ENCODE measurements around the gene DESI2.
"Not testable (repeated sequence)": the region's sequence is repeated elsewhere in the genome, so short reads cannot be mapped to it uniquely, and the experiment has no call there.

Gene DESI2

GRCh38 chr1:244709076-244709475 is 56.1 kb downstream of the DESI2 start:
- no peak for DNase-seq

GRCh38 chr1:244709476-244710368 is 56.8 kb downstream of the DESI2 start:
- DNase-seq: no peak

GRCh38 chr1:244710474-244711062 is 57.6 kb downstream of the DESI2 start:
- no peak for DNase-seq

- DNase-seq: no peak
These were observed 59.7 kb downstream of the DESI2 start for GRCh38 chr1:244712669-244713068.

GRCh38 chr1:244713332-244713731 is 60.4 kb downstream of the DESI2 start:
- no peak for DNase-seq

- no peak for DNase-seq
These were observed 75.0 kb downstream of the DESI2 start for GRCh38 chr1:244727871-244728474.

- no peak for DNase-seq
These were observed 77.4 kb downstream of the DESI2 start for GRCh38 chr1:244730153-244730933.

- DNase-seq: no peak
These were observed 78.1 kb downstream of the DESI2 start for GRCh38 chr1:244730934-244731434.

- DNase-seq: no peak
These were observed 78.7 kb downstream of the DESI2 start for GRCh38 chr1:244731651-244732050.

GRCh38 chr1:244732851-244733450 is 80.0 kb downstream of the DESI2 start:
- no peak for DNase-seq

- DNase-seq: no peak
These were observed 82.5 kb downstream of the DESI2 start for GRCh38 chr1:244735404-244735803.

- DNase-seq: no peak
These were observed 83.1 kb downstream of the DESI2 start for GRCh38 chr1:244735876-244736561.

- DNase-seq: not testable (repeated sequence)
These were observed 86.2 kb downstream of the DESI2 start for GRCh38 chr1:244739140-244739539.

- not testable (repeated sequence) for DNase-seq
These were observed 87.2 kb downstream of the DESI2 start for GRCh38 chr1:244740027-244740617.

- DNase-seq: no peak
These were observed 88.8 kb downstream of the DESI2 start for GRCh38 chr1:244741692-244742091.

- DNase-seq: no peak
These were observed 96.5 kb downstream of the DESI2 start for GRCh38 chr1:244749230-244750016.

GRCh38 chr1:244751271-244751895 is 98.5 kb downstream of the DESI2 start:
- DNase-seq: no peak

GRCh38 chr1:244755673-244756072 is 102.7 kb downstream of the DESI2 start:
- DNase-seq: no peak

GRCh38 chr1:244757091-244757939 is 104.4 kb downstream of the DESI2 start:
- DNase-seq: no peak
